Measurements from ENCODE around the gene PRSS48.
"Not testable (repeated sequence)": the region's sequence is repeated elsewhere in the genome, so short reads cannot be mapped to it uniquely, and the experiment has no call there.

PRSS48 gene

GRCh38 chr4:151319490-151319889 is 42.5 kb downstream of the PRSS48 start:
- DNase-seq: no peak

DNA sequence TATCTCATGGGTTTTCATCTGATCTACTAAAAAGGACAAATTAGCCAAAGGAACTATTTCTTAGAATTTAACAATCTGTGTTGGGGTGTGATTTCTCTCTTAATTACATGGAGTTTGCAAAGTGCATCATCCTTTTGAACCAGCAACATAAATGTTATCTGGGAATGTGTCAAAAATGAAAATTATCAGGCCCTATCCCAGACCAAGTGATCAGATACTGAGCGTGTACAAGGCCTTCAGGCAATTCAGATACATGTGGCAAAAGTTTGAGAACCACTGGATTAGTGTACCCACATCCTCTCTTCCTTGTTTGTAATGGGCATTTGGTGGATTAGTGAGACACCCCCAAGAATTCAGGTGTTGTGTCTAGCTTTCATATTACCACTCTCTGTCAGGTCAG is 44.6 kb downstream of the PRSS48 start:
- no peak for DNase-seq

GRCh38 chr4:151322161-151322560 is 45.2 kb downstream of the PRSS48 start:
- DNase-seq: not testable (repeated sequence)

GRCh38 chr4:151322570-151322969 is 45.6 kb downstream of the PRSS48 start:
- DNase-seq: no peak

GRCh38 chr4:151323667-151324066 is 46.7 kb downstream of the PRSS48 start:
- no peak for DNase-seq

DNA sequence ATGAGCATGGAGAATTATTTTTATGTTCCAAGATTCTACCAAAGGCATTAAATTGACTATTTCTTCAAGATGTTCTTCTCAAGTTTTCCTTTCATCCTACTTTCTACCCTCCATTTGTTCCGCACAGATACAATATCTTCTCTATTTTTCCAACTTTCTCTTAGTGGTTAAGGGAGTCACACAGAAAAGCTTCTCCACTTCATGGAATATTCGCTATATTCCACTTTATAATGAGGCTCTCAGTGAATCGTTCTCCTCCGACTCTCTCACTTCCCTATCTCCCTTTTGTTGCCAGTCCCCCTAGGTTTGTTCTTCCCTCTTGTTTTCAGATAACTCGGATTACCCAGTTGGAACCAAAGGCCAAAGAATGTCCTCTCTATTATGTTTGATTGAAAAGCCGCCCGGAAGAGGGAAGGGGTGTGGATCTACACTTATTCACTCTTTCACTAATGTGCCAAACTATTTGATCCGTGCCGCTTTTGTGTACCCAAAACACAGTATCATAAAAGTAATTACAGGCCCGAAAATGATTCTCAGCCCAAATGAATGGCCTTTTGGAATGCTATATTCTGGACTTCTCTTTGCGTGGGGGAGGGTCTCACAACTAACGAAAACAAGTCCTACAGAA is 47.3 kb downstream of the PRSS48 start:
- no peak for DNase-seq

DNA sequence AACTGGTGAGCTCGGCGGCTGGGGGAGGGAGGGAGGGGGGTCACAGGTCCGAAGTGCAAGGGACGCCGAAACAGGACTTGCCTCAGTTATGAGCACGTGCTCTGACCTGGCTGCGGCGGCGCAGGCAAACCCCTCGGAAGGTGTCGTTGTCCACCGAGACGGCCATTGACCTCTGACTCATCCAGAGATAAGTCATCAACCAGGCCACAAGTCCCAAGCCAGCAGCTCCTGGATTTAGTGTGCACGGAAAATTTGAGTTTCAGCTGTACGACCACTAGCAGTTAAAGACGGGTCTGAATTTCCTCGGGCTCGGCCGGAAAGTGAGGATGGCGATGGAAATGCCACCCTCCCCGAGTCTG is 47.8 kb downstream of the PRSS48 start:
- no peak for DNase-seq

GRCh38 chr4:151325111-151325948 is 48.4 kb downstream of the PRSS48 start, which contains the start of gene SH3D19:
Gene SH3D19, minus strand, starts transcription at chr4:151325605. Its CDS starts 253 bp downstream, at chr4:151325352.
- DNase-seq: no peak

DNA sequence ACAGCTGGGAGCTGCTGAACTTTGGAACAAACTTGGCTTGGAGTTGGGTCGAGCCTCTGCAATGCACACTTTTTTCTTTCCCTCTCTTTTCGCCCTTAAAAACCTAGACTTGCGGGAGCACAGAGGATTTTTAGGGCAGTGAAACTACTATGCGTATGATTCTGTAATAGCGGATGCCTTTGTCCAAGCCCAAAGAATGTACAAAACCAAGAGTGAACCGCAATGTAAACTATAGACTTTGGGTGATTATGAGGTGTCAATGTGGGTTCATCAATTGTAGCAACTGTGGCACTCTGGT is 48.9 kb downstream of the PRSS48 start:
- DNase-seq: no peak

GRCh38 chr4:151329217-151330007 is 52.5 kb downstream of the PRSS48 start:
- no peak for DNase-seq

GRCh38 chr4:151331276-151332042 is 54.5 kb downstream of the PRSS48 start:
- no peak for DNase-seq

DNA sequence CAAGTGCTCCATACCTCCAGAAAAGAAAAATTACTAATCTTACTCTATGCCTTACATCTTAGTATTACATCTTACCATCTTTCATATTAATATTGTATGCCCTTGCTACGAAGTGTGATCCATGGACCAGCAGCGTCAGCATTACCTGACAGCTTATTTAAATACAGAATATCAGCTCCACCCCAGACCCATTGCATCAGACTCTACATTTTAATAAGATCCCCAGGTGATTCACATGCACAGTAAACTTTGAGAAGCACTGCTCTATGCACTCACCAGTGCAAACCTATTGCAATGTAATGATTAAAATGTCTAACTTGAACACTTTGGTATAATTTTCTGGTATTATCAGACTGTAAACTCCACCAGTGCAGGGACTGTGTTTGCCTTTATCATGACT is 62.5 kb downstream of the PRSS48 start:
- no peak for DNase-seq

- no peak for DNase-seq
Measured at GRCh38 chr4:151340751-151341385, 63.9 kb downstream of the PRSS48 start.

All from activated T-cell treated with anti-CD3 and anti-CD28 coated beads, Interleukin-2, amount 50 U/mL, for 1 hour (primary cell).